ENCODE measurements around the gene FTSJ3. TPM values are rescaled to one million over a fixed set of nuclear protein-coding genes. Genes with fewer than 3 reads are reported as not detected.

Gene FTSJ3
- total and polyA plus RNA-seq, 4 donors, result 10.5 to 31.1 (median 19.2) TPM

- no peak overlapping the region for H3K4me3 ChIP-seq (ENCODE audit: low read depth in 1 of 3, low read length in 3 of 3)
- H3K4me1 ChIP-seq (ENCODE audit: control insufficient read depth in 4 of 4, insufficient read depth in 4 of 4, low read length in 3 of 4), result peaks cover 0 to 20% (median 11%) of the 10 kb centered on the region in 4 donors
- 86% methylated on average over 2 of the region's 2 CpGs for WGBS
- TF ChIP-seq RXRA (IDR thresholded peaks at IDR 0.05), result no peak
- no peak for TF ChIP-seq YY1 (IDR thresholded peaks at IDR 0.05)
- TF ChIP-seq REST (IDR thresholded peaks at IDR 0.05), result no peak
- no peak for TF ChIP-seq HNF4A (conservative IDR thresholded peaks at IDR 0.05)
- TF ChIP-seq RAD21 (IDR thresholded peaks at IDR 0.05), result no peak
- H3K27me3 ChIP-seq (ENCODE audit: control insufficient read depth in 4 of 4, insufficient read depth in 4 of 4, low read length in 3 of 4), result no peaks in the 10 kb centered on the region
- no peak overlapping the region for H3K9ac ChIP-seq (ENCODE audit: low read depth in 1 of 2, low read length in 2 of 2)
- H3K9me3 ChIP-seq (ENCODE audit: control insufficient read depth in 4 of 4, low read length in 3 of 4), result no peaks in the 10 kb centered on the region
- H3K36me3 ChIP-seq (ENCODE audit: control insufficient read depth in 4 of 4, insufficient read depth in 3 of 4, low read depth in 1 of 4, low read length in 3 of 4), result peaks cover 27 to 69% (median 60%) of the 10 kb centered on the region in 4 donors
- H3K27ac ChIP-seq (ENCODE audit: low read depth in 1 of 2, low read length in 2 of 2), result no peak overlapping the region
- no peak for DNase-seq (ENCODE audit: low spot score)
These were observed 5.0 kb upstream of the FTSJ3 start for GRCh38 chr17:63832455-63832854.

GRCh38 chr17:63832014-63832413, 4.6 kb upstream of the FTSJ3 start:
- H3K36me3 ChIP-seq (ENCODE audit: control insufficient read depth in 4 of 4, insufficient read depth in 3 of 4, low read depth in 1 of 4, low read length in 3 of 4), result peaks cover 27 to 68% (median 58%) of the 10 kb centered on the region in 4 donors
- TF ChIP-seq REST (IDR thresholded peaks at IDR 0.05), result no peak
- no peak for TF ChIP-seq ATF3 (IDR thresholded peaks at IDR 0.05)
- no peak for TF ChIP-seq YY1 (IDR thresholded peaks at IDR 0.05)
- no peak for TF ChIP-seq NR2F2 (IDR thresholded peaks at IDR 0.05)
- no peak overlapping the region for H3K27ac ChIP-seq (ENCODE audit: low read depth in 1 of 2, low read length in 2 of 2)
- H3K4me1 ChIP-seq (ENCODE audit: control insufficient read depth in 4 of 4, insufficient read depth in 4 of 4, low read length in 3 of 4), result peaks cover 0 to 16% (median 9%) of the 10 kb centered on the region in 4 donors
- 87% methylated on average over 5 of the region's 5 CpGs for WGBS
- H3K9ac ChIP-seq (ENCODE audit: low read depth in 1 of 2, low read length in 2 of 2), result no peak overlapping the region
- H3K27me3 ChIP-seq (ENCODE audit: control insufficient read depth in 4 of 4, insufficient read depth in 4 of 4, low read length in 3 of 4), result no peaks in the 10 kb centered on the region
- no peaks in the 10 kb centered on the region for H3K9me3 ChIP-seq (ENCODE audit: control insufficient read depth in 4 of 4, low read length in 3 of 4)
- H3K4me3 ChIP-seq (ENCODE audit: low read depth in 1 of 3, low read length in 3 of 3), result no peak overlapping the region
- no peak for DNase-seq (ENCODE audit: low spot score)

- TF ChIP-seq FOXA1 (IDR thresholded peaks at IDR 0.05) (no peak), HNF4A (conservative IDR thresholded peaks at IDR 0.05) (no peak), SP1 (IDR thresholded peaks at IDR 0.05) (no peak), MAX (IDR thresholded peaks at IDR 0.05) (no peak), EGR1 (IDR thresholded peaks at IDR 0.05; ENCODE audit: low read depth in 2 of 2) (no peak), ATF3 (IDR thresholded peaks at IDR 0.05) (no peak), RAD21 (IDR thresholded peaks at IDR 0.05) (no peak), JUND (IDR thresholded peaks at IDR 0.05) (no peak), NR2F2 (IDR thresholded peaks at IDR 0.05) (no peak), CTCF (IDR thresholded peaks at IDR 0.05; ENCODE audit: low read depth, low read length, missing input control) (no peak)
- Histone ChIP-seq H3K9ac (ENCODE audit: low read depth in 1 of 2, low read length in 2 of 2) (no peak overlapping the region), H3K4me1 (ENCODE audit: control insufficient read depth in 4 of 4, insufficient read depth in 4 of 4, low read length in 3 of 4) (peaks cover 0 to 18% (median 10%) of the 10 kb centered on the region in 4 donors), H3K4me3 (ENCODE audit: low read depth in 1 of 3, low read length in 3 of 3) (no peak overlapping the region), H3K9me3 (ENCODE audit: control insufficient read depth in 4 of 4, low read length in 3 of 4) (no peaks in the 10 kb centered on the region), H3K27ac (ENCODE audit: low read depth in 1 of 2, low read length in 2 of 2) (no peak overlapping the region), H3K36me3 (ENCODE audit: control insufficient read depth in 4 of 4, insufficient read depth in 3 of 4, low read depth in 1 of 4, low read length in 3 of 4) (peaks cover 27 to 63% (median 55%) of the 10 kb centered on the region in 4 donors), H3K27me3 (ENCODE audit: control insufficient read depth in 4 of 4, insufficient read depth in 4 of 4, low read length in 3 of 4) (no peaks in the 10 kb centered on the region)
- no peak for DNase-seq (ENCODE audit: low spot score)
- WGBS, result 81% methylated on average over 8 of the region's 8 CpGs
These were observed 4.0 kb upstream of the FTSJ3 start for GRCh38 chr17:63831505-63831904.
